Adrenal gland (tissue), 5 donors: ENCODE results near the gene LSMEM2.

Experiments
- POLR2A ChIP-seq, 2 donors: fragments of 450-650 bp; IDR thresholded peaks; one replicate each; pipeline ENCODE4 v1.6.1; 2017; ENCODE audit warnings: antibody characterized with exemption in 2 of 2, mild to moderate bottlenecking in 2 of 2, moderate library complexity in 1 of 2
- TF ChIP-seq, protein P1 (sequence below), 6 experiments: fragments of 450-650 bp in 4 of 6; fragments of 200-600 bp in 2 of 6; sonication (generic) in 1 of 6; IDR thresholded peaks; 1 replicate in 5 of 6; 2 replicates in 1 of 6; pipeline versions ENCODE4 v1.5.1 to v1.8.0; 2016 to 2021; ENCODE audit warnings: antibody characterized with exemption in 6 of 6, mild to moderate bottlenecking in 2 of 6, moderate library complexity in 1 of 6
- donor health status: DM: no; HTN: no; CAD: no.

DNA sequence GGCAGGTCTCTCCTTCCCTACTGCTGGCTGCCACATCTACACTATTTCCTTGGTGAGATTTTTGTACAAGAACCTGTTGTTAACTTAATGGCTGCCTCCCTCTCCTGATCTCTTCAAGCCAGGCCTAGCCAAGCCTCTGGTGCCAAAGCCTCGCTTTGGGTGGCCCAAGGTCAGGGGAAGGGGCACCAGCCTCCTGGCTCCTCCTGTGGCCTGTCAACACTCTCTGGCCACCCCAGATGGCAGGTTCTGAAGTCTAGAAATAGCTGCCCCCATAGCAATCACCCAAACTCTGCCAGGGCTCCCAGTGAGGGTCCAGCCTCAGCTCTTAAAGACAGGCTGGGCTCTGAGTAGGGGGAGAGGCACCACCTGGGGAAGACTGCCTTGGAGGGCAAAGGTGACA, 8.4 kb downstream of the LSMEM2 start:
- no peak for TF ChIP-seq POLR2A (IDR thresholded peaks at IDR 0.05)
- TF ChIP-seq, protein P1, sequence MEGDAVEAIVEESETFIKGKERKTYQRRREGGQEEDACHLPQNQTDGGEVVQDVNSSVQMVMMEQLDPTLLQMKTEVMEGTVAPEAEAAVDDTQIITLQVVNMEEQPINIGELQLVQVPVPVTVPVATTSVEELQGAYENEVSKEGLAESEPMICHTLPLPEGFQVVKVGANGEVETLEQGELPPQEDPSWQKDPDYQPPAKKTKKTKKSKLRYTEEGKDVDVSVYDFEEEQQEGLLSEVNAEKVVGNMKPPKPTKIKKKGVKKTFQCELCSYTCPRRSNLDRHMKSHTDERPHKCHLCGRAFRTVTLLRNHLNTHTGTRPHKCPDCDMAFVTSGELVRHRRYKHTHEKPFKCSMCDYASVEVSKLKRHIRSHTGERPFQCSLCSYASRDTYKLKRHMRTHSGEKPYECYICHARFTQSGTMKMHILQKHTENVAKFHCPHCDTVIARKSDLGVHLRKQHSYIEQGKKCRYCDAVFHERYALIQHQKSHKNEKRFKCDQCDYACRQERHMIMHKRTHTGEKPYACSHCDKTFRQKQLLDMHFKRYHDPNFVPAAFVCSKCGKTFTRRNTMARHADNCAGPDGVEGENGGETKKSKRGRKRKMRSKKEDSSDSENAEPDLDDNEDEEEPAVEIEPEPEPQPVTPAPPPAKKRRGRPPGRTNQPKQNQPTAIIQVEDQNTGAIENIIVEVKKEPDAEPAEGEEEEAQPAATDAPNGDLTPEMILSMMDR (IDR thresholded peaks at IDR 0.05), result no peak
